HG03108 (cell line): ENCODE data around the gene MEGF11.

Experiments used
- ATAC-seq: cut with Tn5 transposase; IDR thresholded peaks from one replicate; pipeline ENCODE4 v1.9.1; 2021; ENCODE audit warnings: moderate library complexity; ENCODE audit not compliant: unreplicated experiment

Gene MEGF11

DNA sequence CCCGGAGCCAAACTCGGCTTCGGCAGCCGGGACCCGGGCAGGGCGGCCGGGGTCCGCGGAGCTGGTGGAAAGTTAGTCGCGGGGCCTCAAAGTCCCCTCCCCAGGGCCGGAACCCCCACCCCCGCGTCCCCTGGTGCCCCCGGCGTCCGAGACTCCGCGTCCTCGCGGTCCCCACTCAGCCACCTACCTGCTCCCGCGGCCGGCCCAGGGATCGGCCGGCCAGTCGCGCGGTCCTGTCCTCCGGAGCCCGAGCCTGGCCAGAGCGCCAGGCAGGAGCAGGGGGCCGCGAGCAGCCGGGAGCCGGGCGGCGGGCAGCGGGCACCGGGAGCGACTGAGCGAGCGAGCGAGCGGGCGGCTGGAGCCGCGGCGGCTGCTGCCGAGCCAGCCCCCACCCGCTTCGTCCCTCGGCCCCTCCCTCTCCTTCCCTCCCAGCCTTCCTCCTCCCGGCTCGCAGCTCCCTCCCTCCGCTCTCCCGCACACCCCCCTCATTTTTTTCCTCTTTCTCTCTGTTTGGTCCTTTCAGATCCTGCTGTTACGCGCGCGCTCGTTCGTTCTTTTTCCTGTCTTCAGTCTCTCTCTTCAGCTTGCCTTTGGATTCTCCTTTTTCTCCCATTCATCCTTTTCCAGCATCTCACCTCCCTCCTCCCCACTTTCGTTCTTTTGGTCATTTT lies at the start of gene MEGF11:
Gene MEGF11 (minus strand): TSS at position 333 of the 671 bp plus-strand sequence. CDS start 125,347 bp downstream, outside the sequence.
- ATAC-seq, result no peak

DNA sequence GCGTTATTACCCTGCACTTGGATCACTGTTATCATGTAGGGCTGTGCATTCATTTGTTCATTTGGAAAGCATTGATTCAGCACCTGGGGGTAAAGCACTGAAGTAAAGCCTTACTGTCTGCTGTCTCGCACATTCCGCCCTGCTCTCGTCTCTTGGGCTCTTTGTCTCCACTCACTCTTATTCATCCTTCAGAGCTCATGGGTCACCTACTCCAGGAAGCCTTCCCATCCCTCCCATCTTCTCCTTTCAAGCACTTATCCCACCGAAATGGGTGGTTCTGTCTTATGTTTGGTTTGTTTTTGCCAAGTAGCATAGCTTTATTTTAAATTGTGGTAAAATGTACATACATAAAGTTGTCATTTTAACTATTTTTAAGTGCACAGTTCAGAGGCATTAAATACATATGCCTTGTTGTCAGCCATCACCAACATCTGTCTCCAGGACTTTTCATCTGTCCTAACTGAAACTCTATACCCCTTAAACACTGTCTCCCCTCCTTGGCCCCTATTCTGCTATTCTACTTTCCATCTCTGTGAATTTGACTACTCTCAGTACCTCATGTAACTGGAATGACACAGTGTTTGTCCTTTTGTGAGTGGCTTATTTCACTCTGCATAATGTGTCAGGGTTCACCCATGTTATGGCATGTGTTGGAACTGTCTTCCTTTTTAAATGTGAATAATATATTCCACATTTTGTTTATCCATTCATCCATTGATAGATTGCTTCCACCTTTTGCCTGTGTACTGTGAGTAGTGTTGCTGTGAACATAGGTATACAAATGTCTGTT lies 49.1 kb upstream of the MEGF11 start:
- no peak for ATAC-seq

DNA sequence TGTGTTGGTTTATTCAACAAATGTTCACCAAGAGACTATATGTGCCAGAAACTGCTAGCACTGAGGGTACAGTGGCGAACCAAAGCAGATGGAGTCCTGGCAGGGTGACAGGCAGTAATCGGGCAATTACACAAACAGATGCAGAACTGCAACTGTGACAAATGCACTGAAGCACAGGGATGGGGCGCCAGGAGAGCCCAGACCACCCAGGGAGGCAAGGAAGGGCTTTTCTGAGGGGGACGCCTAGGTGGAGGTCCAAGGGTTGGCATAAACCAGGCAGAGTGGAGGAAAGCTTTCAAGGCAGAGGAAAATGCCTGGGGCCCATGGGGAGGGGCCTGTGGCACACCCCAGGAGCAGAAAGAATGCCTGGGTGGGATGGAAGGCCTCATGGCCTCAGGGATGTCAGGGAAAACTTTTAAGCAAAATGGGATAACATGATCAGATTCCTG lies 45.3 kb upstream of the MEGF11 start:
- no peak for ATAC-seq

DNA sequence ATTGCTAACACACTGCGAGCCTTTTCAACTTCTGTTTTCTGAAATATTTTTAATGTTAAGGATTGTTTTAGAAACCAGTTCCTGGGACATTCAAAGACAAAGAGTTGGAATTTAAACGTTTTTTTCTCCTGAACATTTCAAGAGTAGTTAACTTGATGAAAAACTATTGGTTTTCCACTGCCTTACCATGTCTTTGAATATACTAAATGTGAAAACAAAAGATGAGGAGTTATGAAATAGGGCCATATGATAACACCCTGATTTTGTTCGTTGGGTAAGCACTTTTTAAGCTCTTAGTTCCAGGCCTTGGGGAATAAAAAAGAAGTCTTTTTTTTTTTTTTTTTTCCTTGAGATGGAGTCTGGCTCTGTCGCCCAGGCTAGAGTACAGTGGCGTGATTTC lies 42.6 kb upstream of the MEGF11 start:
- ATAC-seq, result no peak

DNA sequence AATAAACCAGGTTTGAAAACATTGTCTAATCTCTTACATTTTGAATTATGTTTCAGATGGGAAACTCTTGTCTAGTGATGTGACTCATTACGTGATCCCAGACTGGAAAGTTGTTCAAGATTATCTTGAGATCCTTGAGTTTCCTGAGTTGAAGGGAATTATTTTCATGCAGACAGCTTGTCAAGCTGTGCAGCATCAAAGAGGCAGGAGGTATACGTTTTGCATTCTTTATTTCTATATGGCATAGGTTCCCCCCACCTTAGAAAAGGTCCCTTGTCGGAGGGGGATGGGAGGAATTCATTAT lies 41.3 kb upstream of the MEGF11 start:
- ATAC-seq, result no peak

DNA sequence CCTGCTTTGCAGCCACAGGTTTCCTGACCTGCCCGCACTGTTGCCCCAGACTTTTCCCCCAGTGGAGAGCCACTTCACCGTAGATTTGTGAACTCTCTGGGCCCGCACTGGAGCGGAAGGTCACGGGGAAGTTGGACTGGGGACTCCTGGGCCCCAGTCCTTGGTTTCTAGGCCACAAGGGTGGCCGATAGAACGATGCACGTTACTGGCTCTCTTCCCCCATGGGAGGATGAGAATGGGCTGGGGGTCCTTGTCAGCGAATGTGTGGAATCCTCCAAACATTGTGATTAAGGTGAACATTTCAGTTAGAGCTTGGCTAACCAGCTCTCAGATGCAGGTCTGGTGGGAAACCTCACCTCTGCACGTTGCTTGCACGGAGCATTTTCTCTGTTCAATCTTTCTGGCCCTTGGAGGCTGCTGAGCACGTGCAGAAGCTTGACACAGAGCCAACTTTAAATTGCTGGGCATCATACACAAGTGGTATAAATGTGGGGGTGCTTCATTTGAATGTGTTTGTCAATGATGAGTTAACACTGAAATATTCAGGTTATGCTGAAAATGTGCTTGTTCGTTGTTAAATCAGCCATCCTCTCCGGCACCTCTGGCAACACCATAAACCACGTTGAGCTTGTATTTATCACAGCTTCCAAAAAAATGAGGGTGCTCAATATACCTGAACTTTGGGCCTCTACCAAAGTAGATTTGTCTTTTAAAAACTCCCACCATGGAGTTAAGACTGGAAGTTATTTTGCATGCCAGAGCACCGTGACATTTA lies 40.8 kb upstream of the MEGF11 start:
- ATAC-seq, result peak; percentile 15

DNA sequence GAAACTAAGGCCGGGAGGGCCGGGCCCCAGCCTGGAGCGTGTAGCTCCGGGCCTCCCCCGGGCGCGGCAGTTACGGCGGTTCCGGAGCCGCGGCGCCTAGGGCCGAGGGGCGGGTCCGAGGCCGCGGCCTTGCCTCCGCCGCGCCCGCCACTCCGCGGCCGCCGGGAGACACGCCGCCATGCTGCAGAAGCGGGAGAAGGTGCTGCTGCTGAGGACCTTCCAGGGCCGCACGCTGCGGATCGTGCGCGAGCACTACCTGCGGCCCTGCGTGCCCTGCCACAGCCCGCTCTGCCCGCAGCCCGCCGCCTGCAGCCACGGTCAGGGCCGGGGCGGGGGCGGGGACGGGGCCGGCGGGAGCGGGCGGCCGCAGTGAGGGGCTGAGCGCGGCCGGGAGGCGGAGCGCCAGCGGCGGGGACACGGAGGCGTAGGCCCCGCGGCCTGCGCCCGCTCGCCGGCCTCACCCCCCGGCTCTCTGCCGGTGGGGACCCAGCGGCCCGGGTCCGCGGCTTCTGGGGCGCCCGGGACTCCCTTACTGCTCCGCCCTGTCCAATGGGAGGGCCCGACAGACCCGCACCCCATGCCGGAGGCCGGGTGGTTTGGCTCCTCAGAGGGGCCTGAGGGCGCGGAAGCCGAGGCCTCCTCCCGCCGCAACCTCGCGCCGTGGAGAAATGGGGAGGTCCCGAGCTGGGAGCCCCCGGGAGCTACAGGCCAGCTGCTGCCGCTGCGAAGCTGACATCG lies 40.0 kb upstream of the MEGF11 start, which contains the start of gene DIS3L:
Gene DIS3L (plus strand): TSS at position 150 of the 738 bp plus-strand sequence. CDS start 29 bp downstream, at position 179.
- peak; percentile 69 for ATAC-seq

DNA sequence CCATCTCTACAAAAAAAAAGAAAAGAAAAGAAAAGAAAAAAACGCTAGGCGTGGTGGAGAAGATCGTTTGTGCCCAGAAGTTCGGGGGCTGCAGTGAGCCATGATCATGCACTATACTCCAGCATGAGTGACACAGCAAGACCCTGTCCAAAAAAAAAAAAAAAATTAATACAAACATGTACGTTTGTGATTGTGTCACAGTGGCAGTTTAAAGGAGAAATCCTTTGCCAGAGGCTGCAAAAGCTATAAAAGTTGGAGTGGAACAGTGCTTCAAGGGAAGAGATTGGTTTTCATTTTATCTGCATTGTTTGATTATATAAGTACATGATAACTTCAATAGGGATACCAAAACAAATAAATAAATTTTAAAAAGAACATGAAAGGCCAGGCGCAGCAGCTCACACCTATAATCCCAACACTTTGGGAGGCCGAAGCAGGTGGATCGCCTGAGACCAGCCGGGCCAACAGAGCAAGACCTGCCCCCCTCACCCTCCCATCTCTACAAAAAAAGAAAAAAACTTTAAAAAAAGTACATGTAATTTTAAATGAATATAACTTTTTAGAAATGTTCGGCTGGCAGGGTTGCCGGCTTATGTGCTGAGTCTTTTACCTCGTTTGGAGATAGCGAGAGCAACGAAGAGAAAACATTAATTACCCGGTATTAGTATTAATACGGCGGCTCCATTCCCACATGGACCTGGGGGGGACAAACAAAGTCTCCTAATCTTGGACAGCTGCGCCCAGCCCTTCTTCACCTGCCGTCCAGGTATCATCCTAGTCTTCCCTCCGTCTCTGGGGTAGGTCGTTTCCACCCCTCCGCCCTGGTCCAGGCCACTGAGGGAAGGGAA lies 39.2 kb upstream of the MEGF11 start:
- no peak for ATAC-seq

DNA sequence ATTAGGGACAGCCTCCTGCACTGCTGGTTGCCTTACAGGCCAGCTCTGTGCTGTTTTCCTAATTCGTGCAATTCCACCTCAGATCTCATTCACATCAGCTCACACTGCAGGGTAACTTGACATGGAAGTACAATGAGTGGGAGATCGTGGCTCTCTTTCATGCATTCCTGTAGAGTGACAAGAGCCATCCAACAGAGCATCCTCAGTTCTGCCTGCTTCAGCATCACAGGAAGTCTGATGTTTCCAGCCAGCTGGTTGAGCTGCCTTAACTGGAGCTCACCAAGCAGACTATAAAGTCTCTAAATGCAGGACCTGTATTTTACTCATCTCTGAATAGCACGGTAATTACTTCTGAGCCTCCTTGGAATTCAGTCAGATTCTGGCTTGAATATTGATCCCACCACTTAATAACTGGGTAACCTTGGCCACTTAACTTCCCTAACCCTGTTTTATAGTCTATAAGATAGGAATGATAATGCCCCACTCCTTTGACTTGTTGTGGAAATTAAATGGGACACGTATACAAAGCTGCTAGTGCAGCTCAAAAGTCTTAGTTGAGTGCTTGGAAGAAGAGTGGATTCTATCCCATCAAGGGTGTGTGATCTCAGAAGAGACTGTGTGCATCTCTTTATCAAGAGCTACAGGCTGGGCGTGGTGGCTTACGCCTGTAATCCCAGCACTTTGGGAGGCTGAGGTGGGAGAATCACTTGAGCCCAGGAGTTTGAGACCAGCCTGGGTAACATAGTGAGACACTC lies 38.4 kb upstream of the MEGF11 start:
- no peak for ATAC-seq

DNA sequence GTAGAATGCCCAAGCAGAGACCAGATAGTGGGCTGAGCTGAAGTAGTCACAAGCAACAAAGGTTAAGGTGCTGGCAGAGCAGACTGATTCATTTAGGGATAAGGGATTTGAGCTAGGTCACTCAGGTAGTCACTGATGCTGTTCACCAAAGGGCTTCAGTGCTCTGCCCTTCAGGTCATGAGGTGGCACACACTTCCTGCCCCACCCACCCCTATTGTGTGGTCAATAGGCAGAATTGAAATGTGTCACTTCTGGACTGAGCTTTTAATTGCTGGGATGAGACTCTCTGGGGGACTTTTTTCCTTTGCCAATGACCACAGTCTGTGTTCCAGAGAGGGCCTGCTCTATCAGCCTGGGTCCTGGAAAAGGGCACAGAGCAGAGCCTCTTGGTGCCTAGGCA lies 37.0 kb upstream of the MEGF11 start:
- ATAC-seq, result no peak

DNA sequence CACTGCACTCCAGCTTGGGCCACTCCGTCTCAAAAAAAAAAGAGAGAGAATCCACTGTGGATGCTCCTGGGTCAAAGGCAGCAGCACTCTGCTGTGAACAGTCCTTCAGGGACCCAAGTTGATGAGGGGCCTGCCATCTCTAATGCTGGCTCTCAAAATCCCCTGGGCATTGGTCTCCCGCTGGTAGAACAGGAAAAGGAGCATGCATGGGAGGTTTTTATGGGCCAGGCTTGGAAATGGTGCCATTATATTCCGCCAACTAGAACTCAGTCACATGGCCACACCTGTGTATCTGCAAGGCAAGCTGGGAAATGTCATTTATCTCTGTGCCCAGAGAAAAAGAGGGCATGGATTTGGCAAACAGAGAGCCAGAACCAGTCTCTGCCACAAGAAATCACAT lies 36.5 kb upstream of the MEGF11 start:
- ATAC-seq, result no peak

DNA sequence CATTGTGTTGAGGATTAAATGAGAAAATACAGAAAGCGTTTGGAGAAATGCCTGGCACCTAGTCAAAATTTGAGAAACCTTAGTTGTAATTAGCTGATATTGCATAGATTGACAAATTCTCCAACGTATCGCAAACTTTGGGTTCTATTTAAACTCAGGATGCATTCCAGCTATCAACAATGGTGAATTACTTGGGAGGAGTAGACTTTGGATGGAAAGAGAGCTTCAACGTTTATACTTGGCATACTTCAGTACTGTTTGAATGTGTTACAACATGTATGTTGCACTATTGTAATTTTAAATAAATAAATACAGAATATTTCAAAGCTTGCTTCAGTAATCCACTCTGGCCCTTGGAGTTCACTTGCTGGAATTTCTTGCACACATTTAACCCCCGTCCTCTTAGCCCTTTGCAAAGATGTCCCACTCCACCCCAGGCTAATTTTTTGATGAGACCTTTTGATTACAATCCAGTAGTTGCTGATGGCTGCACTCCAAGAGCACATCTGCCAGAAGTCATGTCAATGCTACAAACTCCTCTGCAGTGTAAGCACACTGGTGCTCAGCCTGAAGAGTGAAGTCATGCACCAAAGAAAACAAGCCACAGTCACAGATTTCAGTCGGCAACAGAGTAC lies 35.1 kb upstream of the MEGF11 start:
- no peak for ATAC-seq

DNA sequence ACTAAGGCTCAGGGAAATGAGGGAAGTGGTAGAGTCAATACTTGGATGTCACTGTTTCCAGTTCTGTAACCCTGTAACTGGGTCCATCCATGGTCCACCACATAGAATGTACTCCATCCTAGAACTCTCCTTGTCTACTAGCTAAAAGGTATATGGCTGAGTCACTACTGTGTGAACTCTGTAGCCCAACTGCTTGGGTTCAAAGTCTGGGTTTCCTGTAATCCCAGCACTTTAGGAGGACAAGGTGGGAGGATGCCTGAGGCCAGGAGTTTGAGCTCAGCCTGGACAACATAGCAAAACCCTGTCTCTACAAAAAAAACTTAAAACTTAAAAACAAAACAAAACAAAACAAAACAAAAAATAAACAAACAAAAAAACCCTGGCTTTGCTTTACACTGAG lies 34.5 kb upstream of the MEGF11 start:
- no peak for ATAC-seq

DNA sequence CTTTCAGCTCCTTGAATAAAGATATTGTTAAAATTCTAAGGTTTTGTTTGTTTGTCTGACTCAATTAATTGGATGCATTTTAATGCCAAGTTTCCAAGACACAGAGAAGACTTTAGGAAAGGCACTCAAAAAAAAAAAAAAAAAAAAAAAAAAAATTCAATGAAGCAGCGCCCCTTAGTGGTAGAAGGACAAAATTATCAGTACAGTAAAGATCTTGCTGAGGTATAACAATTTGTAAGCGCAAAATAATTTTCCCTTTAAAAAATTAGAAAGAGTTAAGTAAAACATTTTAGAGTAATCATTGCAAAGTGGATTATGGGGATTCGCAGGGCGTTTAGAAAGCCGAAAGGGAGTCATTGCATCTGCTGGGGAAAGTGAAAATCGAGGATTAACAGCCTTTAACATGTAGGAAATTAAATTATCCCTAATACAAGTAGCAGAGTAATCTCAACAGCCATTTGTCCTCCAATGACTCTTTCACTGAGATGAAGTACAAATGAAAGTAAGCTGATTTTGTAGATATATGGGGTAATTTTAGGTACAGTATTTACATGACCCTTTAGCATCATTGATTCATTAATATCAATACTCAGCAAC lies 34.0 kb upstream of the MEGF11 start:
- ATAC-seq, result no peak

DNA sequence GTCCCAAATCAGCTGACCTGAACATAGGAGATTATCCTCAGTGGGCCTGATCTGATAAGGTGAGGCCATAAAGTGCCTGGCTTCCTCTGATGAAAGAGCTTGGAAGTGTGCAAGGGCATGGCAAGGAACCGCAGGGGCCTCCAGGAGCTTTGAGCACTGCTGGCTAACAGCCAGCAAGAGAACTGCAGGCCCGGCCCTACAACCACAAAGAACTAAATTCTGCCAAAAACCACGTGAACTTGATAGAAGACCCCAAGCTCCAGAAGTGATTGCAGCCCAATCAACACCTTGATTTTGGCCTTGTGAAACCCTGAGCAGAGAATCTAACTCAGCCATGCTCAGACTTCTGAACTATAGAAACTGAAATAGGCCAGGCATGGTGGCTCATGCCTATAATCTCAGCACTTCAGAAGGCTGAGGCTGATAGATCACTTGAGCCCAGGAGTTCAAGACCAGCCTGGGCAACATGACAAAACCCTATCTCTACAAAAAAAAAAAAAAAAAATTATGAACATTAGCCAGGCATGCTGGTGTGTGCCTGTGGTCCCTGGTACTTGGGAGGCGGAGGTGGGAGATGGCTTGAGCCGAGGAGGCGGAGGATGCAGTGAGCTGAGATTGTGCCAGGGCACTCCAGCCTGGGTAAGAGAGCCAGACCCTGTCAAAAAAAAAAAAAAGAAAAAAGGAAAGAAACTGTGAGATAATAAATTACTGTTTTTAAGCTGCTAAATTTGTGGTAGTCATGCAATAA lies 32.2 kb upstream of the MEGF11 start:
- no peak for ATAC-seq

DNA sequence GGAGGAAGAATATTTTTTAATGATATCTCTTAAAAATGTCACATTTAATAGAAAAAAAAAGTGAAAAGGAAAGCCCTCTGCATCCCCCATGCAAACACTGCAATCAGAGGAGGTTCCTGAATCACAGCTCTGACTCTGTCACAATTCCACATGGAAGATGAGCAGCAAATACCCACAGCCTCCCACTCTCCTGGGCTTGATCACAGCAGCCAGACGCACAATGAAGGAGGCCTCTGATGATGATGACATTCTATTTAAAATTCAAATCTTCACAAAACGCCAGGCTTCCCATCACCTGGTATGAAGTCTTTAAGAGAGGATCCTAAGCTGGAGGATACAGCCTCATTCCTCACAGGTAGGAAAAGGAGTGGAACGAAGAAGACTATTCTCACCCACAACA lies 30.7 kb upstream of the MEGF11 start:
- ATAC-seq, result no peak

DNA sequence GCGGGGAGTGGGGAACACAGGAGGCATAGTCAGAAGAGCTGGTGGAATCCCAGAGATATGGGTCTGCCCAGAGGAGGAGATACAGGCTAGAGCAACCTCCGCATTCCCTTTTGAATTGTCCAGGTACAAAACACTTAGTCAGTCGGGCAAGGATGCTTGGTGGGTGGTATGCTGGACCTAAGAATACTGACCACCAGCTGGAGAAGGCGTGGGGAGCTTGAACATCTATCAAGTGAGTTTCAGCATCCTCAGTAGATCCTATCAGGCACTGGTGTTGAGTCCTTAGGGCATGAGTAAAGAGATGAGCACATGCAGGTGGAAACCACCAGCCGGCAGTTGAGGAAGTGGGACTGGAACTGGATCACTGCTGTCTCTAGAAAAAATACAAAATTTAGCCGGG lies 25.1 kb upstream of the MEGF11 start:
- no peak for ATAC-seq

DNA sequence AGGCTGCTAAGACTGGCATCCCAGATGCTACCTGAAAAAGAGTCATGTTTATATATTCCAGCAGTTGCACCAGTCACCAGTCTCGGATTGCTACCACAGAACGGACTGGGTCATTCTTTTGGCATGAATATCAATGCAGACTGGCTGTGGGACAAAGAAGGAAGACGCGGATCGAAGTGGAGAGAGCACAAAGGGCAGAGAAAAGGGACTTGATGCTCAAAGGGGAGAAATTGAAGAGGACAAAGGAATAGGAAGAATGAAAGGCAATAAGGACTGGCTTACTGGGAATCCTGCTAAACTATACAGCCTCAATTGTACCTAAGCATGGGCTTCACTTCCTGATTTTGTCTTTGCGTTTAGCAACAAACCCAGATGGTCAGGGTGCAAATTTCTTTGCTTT lies 24.5 kb upstream of the MEGF11 start:
- no peak for ATAC-seq
